PFSK-1 (cell line): Measurements from ENCODE around the gene SLC6A12.

Experiments used
- FOXP2 ChIP-seq: optimal IDR thresholded peaks from 2 replicates; pipeline ENCODE3; 2011; ENCODE audit warnings: borderline replicate concordance, control low read depth, inconsistent platforms; ENCODE audit not compliant: insufficient read depth; ENCODE audit errors: extremely low read length, extremely low read depth
- POLR2AphosphoS5 ChIP-seq: IDR thresholded peaks from 2 replicates; pipeline ENCODE4 v1.6.1; 2012; ENCODE audit warnings: low read depth, mild to moderate bottlenecking, control low read depth, low read length, moderate library complexity
- SIN3A ChIP-seq: IDR thresholded peaks from 2 replicates; pipeline ENCODE4 v1.6.1; 2012; ENCODE audit warnings: mild to moderate bottlenecking, low read length, moderate library complexity, borderline replicate concordance; ENCODE audit not compliant: insufficient read depth
- TAF1 ChIP-seq: IDR thresholded peaks from 2 replicates; pipeline ENCODE4 v1.6.1; 2012; ENCODE audit warnings: low read length, control low read depth, borderline replicate concordance; ENCODE audit not compliant: insufficient read depth
- TF ChIP-seq, protein P1 (sequence below), 2 experiments: IDR thresholded peaks; 2 replicates each; pipeline versions ENCODE4 v1.6.1 to v1.8.0; 2011 to 2012; ENCODE audit warnings: low read depth in 2 of 2, low read length in 2 of 2, control low read depth in 1 of 2, inconsistent platforms in 1 of 2, mild to moderate bottlenecking in 1 of 2, moderate library complexity in 1 of 2; ENCODE audit not compliant: insufficient read depth in 1 of 2

SLC6A12 gene

DNA sequence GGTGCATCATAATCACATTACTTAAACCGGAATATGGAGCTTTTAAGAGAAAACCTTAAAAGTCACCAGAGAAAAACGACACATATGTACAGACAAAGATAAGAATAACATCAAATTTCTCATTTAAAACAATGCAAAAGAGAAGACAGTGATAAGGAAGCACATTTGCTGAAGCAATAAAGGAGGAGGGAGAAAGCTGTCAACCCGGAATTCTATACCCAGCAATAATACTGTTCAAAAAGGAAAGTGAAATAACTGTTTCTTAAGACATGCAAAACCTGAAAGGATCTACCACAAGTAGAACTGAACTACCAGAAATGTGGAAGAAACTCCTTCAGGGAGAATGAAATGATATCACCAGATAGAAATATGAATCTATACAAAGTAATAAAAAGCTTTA is 33.3 kb upstream of the SLC6A12 start:
- TF ChIP-seq POLR2AphosphoS5 (no peak), SIN3A (no peak), TAF1 (no peak)
- TF ChIP-seq, protein P1, sequence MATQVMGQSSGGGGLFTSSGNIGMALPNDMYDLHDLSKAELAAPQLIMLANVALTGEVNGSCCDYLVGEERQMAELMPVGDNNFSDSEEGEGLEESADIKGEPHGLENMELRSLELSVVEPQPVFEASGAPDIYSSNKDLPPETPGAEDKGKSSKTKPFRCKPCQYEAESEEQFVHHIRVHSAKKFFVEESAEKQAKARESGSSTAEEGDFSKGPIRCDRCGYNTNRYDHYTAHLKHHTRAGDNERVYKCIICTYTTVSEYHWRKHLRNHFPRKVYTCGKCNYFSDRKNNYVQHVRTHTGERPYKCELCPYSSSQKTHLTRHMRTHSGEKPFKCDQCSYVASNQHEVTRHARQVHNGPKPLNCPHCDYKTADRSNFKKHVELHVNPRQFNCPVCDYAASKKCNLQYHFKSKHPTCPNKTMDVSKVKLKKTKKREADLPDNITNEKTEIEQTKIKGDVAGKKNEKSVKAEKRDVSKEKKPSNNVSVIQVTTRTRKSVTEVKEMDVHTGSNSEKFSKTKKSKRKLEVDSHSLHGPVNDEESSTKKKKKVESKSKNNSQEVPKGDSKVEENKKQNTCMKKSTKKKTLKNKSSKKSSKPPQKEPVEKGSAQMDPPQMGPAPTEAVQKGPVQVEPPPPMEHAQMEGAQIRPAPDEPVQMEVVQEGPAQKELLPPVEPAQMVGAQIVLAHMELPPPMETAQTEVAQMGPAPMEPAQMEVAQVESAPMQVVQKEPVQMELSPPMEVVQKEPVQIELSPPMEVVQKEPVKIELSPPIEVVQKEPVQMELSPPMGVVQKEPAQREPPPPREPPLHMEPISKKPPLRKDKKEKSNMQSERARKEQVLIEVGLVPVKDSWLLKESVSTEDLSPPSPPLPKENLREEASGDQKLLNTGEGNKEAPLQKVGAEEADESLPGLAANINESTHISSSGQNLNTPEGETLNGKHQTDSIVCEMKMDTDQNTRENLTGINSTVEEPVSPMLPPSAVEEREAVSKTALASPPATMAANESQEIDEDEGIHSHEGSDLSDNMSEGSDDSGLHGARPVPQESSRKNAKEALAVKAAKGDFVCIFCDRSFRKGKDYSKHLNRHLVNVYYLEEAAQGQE (IDR thresholded peaks at IDR 0.05; ENCODE audit: insufficient read depth in 1 of 2, low read depth in 2 of 2, low read length in 2 of 2), result no peak

DNA sequence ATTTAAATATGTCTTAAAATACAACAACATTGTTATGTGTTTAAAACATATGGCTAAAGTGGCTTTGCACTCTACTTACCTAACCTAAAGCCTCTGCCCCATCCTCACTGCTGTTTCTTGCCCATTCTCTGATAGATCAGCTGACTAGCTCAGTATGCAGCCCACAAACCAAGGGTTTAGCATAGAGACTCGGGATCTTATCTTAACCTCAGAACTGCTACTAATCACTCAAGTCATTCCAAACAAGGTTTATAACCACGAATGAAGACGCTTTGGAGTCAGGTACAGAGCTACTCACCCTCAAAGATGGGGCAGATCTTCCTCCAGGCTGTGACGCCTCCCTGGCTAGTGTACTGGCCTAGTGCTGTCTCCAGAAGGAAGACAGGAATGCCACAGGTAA is 29.4 kb upstream of the SLC6A12 start:
- TF ChIP-seq FOXP2, result no peak
- TF ChIP-seq SIN3A, result no peak
- TF ChIP-seq, protein P1 (IDR thresholded peaks at IDR 0.05; ENCODE audit: insufficient read depth in 1 of 2, low read depth in 2 of 2, low read length in 2 of 2), result no peak
- TF ChIP-seq TAF1, result no peak
- TF ChIP-seq POLR2AphosphoS5, result no peak

DNA sequence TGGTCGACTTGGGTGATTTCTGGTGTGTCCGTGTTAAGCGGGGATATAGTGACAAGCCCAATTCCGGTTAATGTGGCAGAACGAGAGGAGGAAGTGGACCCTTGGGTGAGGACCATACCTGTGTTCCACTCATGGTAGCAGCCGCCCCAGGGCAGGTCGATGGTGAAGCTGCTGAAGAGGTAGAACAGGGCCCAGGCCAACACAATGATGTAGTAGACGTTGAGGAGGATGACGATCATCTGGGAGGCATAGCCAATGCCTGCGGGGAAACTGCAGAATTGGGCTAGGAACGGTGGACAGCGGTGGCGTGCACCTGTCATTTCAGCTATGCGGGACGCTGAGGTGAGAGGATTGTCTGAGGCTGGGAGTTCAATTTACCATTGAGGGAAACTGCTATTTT is 28.5 kb upstream of the SLC6A12 start:
- TF ChIP-seq TAF1, result no peak
- no peak for TF ChIP-seq POLR2AphosphoS5
- TF ChIP-seq FOXP2, result no peak
- TF ChIP-seq, protein P1 (IDR thresholded peaks at IDR 0.05; ENCODE audit: insufficient read depth in 1 of 2, low read depth in 2 of 2, low read length in 2 of 2), result no peak
- no peak for TF ChIP-seq SIN3A

DNA sequence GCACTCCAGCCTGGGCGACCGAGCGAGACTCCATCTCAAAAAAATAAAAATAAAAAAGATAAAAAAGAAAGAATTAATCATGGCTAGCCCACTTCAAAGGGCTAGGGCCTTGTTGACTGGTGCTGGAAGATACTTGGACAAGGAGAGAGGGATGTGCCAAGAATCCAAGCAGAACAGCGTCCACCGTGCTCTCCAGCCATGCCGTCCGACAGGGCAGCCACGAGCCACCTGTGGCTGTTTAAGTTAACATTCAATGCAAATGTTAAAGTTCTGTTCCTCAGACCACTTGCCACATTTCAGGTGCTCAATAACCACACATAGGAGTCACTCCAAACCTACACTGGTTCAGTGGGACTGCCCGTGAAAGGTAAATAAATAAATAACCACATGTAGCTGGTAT is 27.3 kb upstream of the SLC6A12 start:
- TF ChIP-seq, protein P1 (IDR thresholded peaks at IDR 0.05; ENCODE audit: insufficient read depth in 1 of 2, low read depth in 2 of 2, low read length in 2 of 2), result no peak
- TF ChIP-seq FOXP2, result no peak
- TF ChIP-seq TAF1, result no peak
- no peak for TF ChIP-seq POLR2AphosphoS5
- TF ChIP-seq SIN3A, result no peak

DNA sequence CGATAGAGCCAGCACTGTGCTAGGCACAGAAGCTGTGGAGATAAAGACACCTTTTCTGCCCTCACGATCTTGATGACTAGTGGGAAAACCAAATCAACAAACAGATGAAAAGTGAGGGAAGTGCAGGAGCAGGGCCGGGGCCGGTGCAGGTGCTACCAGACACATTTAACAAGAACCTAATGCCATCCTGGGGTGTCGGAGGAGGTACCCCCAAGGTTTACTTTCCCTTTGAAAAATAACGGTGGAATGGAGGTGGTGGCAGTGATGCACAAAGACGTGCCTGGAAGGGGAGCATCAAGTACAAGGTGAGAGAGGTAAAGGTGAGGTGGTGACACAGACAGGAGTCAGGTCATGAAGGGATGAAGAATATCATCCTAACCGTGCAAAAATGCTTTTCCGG is 26.6 kb upstream of the SLC6A12 start:
- TF ChIP-seq, protein P1 (IDR thresholded peaks at IDR 0.05; ENCODE audit: insufficient read depth in 1 of 2, low read depth in 2 of 2, low read length in 2 of 2), result no peak
- TF ChIP-seq POLR2AphosphoS5, result no peak
- no peak for TF ChIP-seq SIN3A
- no peak for TF ChIP-seq FOXP2
- TF ChIP-seq TAF1, result no peak
